Astrocyte of the cerebellum (primary cell): Measurements from ENCODE around the gene RDX.
"Not testable (repeated sequence)": the region's sequence is repeated elsewhere in the genome, so short reads cannot be mapped to it uniquely, and the experiment has no call there.

Experiments
- DNase-seq: peaks from one replicate; pipeline ENCODE4 v3.0.0-alpha.2; 2011; ENCODE audit warnings: low read depth
- H3K4me3 ChIP-seq: 2 replicates; pipeline ENCODE4 v1.5.1; 2011; ENCODE audit warnings: mild to moderate bottlenecking, low read depth, low read length, moderate library complexity
- in situ Hi-C: cut with HindIII; loops from 2 replicates; pipeline ENCODE4 v1.10.0; 2017; ENCODE audit warnings: low sequenced_read_pairs
- TF ChIP-seq, protein P1 (sequence below): IDR thresholded peaks from 2 replicates; pipeline ENCODE4 v1.5.1; 2012; ENCODE audit warnings: low read length, low read depth, moderate library complexity, mild to moderate bottlenecking; ENCODE audit errors: missing control alignments

RDX gene

DNA sequence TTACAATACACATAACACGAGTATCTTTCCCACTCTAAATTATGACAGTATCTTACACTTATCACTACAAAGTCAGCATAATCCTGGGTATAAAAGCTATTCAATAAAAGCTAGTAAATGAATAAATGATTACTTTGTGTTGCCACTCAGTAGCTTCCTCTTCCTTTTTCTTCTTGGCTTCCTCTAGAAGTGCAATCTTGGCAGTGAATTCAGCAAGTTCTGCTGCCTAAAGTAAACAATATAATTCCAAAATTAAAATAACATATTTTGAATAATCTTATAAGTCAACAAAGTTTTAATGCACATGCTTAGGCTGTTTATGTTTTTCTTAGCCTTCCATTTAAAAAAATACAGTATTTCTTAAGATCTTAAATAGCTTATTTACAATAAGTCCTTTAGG, 60.4 kb downstream of the RDX start:
- DNase-seq, result no peak
- no peak overlapping the region for H3K4me3 ChIP-seq
- in situ Hi-C loops, result no loop called here

DNA sequence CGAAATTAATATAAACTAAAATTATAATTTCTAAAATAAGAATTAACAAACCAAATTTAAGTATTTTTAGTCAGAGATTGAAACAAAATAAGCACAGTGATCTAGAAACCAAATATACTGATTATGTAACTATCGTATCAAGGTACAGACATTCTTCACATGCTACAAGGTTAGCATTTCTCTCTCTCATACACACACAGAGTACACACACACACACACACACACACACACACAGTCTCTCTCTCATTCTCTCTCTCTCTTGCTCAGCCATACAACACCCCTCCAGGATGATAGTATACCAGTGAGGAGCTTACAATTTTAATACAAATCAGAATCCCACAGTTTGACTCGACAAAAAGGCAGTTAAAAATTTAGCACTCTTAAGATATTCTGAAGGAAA, 66.0 kb downstream of the RDX start:
- in situ Hi-C loops, result no loop called here

More for the DNA sequence above, 60.4 kb downstream of the RDX start:
- TF ChIP-seq, protein P1, sequence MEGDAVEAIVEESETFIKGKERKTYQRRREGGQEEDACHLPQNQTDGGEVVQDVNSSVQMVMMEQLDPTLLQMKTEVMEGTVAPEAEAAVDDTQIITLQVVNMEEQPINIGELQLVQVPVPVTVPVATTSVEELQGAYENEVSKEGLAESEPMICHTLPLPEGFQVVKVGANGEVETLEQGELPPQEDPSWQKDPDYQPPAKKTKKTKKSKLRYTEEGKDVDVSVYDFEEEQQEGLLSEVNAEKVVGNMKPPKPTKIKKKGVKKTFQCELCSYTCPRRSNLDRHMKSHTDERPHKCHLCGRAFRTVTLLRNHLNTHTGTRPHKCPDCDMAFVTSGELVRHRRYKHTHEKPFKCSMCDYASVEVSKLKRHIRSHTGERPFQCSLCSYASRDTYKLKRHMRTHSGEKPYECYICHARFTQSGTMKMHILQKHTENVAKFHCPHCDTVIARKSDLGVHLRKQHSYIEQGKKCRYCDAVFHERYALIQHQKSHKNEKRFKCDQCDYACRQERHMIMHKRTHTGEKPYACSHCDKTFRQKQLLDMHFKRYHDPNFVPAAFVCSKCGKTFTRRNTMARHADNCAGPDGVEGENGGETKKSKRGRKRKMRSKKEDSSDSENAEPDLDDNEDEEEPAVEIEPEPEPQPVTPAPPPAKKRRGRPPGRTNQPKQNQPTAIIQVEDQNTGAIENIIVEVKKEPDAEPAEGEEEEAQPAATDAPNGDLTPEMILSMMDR, result no peak

DNA sequence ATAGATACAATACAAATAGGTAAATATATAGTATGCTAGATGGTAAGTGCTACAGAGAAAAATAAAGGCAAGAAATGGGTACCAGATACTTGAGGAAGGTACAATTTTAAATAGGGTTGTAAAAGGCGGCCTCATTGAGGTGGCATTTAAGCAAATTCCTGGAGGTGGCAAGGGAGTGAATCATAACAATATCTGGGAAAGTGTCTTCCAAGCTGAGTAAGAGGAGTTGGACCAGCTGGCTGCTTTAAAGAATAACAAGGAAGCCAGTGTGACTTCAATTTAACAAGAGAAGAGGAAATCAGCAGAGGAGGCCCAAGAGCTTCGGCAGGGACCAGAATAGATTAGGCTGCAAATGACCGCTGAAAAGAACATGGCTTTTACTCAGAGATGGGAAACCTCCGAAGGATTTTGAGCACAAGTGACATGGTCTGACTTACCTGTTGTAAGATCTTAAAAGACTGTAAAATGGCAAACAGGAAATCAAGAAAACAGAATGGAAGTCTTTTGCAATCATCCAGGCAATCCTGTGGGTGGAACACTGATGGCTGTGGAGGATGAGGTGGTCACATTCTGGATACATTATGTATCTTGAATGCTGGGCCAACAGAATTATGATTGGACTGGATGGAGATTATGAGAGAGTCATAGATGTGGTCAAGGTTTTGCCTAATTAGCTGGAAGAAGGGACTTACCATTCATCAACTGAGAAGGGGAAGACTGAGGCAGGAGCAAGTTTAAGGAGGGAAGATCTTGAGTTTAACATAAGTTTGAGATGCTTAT, 77.2 kb downstream of the RDX start:
- TF ChIP-seq, protein P1, result no peak
- no peak overlapping the region for H3K4me3 ChIP-seq
- in situ Hi-C loops, result no loop called here
- no peak for DNase-seq

More for the DNA sequence above, 66.0 kb downstream of the RDX start:
- TF ChIP-seq, protein P1, result no peak
- no peak overlapping the region for H3K4me3 ChIP-seq
- DNase-seq, result no peak

DNA sequence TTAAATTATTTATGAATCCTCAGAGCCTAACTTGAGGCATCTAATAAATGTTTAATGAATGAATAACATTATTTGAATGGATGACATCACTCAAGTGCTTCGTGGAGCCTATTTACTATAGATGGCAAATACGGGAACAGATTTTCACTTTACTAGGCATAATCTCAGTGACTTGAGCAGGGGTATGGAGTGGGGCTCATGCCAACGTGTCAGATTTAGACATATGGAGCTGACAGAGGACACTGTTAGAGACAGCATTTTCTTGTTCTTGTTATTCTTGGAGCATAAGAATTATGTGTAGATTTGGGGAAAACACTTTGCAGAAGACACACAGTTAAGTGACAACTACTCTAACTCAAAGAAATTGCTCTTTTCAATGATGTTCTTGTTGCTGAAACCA, 78.5 kb downstream of the RDX start:
- DNase-seq, result no peak
- H3K4me3 ChIP-seq, result no peak overlapping the region
- TF ChIP-seq, protein P1, result no peak
- in situ Hi-C loops, result no loop called here

DNA sequence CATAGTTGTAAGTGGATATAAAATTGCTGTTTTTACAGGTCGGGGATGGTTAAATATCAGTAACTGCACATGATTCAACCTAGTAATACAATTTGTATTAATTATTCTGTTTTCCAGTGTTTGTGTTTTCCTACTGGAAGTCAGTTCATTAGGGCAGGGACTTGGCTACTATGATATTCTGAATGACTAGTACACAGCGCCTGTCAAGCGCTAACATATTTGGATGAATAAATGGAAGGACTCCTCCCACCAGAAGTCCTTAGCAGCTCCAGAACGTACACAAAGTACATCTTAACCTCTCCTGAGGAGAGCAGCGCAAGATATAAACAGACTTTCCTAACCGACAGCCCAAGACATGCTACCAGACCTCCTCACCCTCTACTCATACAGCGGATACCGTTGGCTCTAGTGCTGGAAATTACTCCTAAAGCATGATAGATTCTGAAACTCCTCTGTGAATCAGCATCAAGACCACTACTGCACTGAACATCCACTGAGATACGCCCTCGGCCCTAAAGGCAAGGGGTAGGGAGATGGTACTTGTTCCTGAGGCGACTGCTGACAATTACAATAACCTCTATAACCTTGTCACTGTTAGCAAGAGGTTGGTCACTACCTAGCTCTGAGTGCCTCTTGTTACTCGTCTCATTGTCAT, 79.1 kb downstream of the RDX start:
- TF ChIP-seq, protein P1, result no peak
- no peak overlapping the region for H3K4me3 ChIP-seq
- DNase-seq, result no peak
- in situ Hi-C loops, result no loop called here

DNA sequence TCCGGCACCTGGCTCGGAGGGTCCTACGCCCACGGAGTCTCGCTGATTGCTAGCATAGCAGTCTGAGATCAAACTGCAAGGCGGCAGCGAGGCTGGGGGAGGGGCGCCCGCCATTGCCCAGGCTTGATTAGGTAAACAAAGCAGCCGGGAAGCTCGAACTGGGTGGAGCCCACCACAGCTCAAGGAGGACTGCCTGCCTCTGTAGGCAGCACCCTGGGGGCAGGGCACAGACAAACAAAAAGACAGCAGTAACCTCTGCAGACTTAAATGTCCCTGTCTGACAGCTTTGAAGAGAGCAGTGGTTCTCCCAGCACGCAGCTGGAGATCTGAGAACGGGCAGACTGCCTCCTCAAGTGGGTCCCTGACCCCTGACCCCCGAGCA, 87.1 kb downstream of the RDX start:
- DNase-seq, in situ Hi-C loops, H3K4me3 ChIP-seq: not testable (repeated sequence)

DNA sequence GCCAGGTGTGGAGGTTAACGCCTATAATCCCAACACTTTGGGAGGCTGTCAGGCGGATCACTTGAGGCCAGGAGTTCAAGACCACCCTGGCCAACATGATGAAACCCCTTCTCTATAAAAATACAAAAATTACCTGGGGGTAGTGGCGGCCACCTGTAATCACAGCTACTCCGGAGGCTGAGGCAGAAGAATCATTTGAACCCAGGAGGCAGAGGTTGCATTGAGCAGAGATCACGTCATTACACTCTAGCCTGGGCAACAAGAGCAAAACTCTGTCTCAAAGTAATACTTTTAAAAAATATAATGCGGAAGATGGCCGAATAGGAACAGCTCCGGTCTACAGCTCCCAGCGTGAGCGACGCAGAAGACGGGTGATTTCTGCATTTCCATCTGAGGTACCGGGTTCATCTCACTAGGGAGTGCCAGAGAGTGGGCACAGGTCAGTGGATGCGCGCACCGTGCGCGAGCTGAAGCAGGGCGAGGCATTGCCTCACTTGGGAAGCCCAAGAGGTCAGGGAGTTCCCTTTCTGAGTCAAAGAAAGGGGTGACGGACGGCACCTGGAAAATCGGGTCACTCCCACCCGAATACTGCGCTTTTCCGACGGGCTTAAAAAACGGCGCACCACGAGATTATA, 87.6 kb downstream of the RDX start:
- DNase-seq, H3K4me3 ChIP-seq, in situ Hi-C loops: not testable (repeated sequence)
